ENCODE data around the gene SLC24A3.

DNA sequence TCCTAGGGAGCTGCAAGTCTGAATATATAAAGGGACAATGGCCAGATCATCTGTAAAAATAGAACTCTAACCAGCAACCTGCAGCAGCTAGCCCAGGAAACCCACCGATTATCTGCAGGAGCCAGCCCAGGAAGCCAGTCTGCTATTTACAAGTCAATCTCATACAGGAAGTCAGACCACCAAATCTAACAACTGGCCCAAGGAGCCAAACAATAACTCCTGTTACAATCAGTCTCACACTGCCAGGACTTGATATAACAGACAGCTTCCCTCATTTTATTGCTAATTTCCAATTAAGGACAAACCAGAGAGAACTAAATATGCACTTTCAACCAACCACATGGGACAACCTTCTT lies 531.2 kb downstream of the SLC24A3 start:
- TF ChIP-seq, protein P1, sequence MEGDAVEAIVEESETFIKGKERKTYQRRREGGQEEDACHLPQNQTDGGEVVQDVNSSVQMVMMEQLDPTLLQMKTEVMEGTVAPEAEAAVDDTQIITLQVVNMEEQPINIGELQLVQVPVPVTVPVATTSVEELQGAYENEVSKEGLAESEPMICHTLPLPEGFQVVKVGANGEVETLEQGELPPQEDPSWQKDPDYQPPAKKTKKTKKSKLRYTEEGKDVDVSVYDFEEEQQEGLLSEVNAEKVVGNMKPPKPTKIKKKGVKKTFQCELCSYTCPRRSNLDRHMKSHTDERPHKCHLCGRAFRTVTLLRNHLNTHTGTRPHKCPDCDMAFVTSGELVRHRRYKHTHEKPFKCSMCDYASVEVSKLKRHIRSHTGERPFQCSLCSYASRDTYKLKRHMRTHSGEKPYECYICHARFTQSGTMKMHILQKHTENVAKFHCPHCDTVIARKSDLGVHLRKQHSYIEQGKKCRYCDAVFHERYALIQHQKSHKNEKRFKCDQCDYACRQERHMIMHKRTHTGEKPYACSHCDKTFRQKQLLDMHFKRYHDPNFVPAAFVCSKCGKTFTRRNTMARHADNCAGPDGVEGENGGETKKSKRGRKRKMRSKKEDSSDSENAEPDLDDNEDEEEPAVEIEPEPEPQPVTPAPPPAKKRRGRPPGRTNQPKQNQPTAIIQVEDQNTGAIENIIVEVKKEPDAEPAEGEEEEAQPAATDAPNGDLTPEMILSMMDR (conservative IDR thresholded peaks at IDR 0.05; ENCODE audit: low read length): no peak
- TF ChIP-seq EZH2phosphoT487 (IDR thresholded peaks at IDR 0.05; ENCODE audit: borderline replicate concordance, low read depth, low read length): no peak

All from OCI-LY7 (cell line).